Activated CD8-positive, alpha-beta memory T cell treated with anti-CD3 and anti-CD28 coated beads, Interleukin-2, amount 50 U/mL, for 4 hours (primary cell): ENCODE results near the gene TANC1.
"Not testable (repeated sequence)": the region's sequence is repeated elsewhere in the genome, so short reads cannot be mapped to it uniquely, and the experiment has no call there.

ENCODE experiments used
- DNase-seq: peaks from one replicate; pipeline ENCODE4 v3.0.0-alpha.2; 2020

TANC1 gene

DNA sequence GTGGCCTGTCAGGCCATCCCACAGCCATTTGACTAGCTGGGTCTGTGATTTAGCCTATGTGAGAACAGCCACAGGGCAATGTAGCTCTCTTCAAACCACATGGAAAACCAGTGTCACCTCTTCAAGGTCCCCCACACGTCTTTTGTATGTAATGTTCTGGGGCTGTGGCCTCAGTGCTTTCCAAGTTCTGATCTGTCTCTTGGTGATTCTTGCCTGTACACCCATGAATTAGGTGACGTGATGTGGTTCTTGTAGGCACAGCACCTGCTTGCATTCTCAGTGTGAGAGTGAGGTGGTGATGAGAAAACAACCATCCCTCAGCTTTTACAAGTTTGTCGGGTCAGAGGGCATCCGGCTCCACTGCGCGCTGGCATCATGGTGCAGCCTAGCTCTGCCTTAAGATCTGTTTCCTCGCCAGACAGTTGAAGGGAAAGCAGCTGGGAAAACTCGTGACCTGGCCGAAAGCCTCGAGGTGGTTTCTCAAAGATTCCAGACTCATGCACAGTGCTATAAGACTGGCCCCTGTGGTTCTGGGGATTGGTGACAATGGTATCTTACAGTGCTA is 125.8 kb downstream of the TANC1 start:
- DNase-seq, result no peak

- DNase-seq, result no peak
Observed at GRCh38 chr2:159095813-159096212, 127.4 kb downstream of the TANC1 start.

DNA sequence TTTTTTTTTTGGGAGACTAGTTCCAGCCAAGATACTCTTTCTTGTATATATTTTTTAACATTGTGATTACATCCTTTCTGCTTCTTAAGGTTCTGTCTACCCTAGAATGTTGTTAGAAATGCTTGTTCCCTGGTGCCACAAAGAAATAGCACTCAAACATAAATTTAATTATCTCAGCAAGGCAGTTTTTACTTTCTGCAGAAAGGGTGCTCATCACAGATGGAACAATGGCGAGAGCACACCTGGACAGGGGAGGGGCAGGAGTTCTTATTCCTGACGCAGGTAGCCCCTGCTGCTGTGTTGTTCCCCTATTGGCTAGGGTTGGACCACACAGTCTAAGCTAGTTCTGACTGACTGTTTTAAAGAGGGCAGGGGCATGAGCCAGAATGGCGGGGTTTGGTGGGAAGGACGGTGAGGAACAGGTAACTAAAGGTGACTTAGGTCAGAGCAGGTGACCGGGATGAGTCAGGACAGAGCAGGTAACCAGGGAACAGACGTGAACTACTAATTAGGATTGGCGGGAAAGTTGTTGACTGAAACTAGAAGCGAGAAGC is 127.9 kb downstream of the TANC1 start:
- DNase-seq, result not testable (repeated sequence)

DNA sequence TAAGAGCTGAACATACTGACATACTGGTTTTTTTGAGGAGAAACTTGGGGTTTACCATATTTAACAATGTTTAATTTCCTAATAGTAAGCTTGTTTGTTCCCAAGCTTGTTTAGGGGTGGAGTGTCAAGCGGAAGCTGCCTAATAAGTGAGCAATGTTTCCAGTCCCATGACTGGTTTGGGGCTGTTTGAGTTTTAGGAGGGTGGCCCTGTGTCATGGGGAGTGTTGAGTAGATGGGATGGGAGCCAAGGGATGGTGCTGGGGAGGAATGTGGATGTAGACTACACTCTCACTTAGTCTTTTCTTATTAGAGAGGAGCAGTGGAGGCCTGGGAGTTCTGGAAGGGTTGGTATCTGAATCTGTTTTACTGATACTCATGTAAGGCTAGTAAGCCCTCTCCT is 128.5 kb downstream of the TANC1 start:
- no peak for DNase-seq

GRCh38 chr2:159098361-159098760 is 129.9 kb downstream of the TANC1 start:
- DNase-seq, result no peak

GRCh38 chr2:159098921-159099411 is 130.5 kb downstream of the TANC1 start:
- DNase-seq, result no peak

- DNase-seq, result no peak
Observed at GRCh38 chr2:159101755-159102489, 133.5 kb downstream of the TANC1 start.

DNA sequence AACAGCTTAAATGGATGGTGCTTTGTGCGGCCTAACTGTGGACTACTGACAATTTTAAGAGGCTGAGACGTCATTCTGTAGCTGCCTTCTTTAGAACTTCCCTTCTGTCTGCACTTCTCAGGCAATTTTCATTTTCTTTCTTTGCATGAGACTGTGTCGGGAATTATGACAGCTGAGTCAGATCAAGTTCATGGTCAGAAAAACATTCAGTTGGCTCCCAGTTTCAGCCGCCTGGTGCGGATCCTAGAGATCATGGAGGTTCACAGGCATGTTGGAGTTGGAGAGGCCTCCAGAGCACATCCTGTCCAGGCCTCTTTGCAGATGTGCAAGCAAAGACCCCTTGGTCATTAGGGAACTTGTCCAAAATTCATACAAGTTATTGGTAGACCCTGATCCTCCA is 135.0 kb downstream of the TANC1 start:
- no peak for DNase-seq

DNA sequence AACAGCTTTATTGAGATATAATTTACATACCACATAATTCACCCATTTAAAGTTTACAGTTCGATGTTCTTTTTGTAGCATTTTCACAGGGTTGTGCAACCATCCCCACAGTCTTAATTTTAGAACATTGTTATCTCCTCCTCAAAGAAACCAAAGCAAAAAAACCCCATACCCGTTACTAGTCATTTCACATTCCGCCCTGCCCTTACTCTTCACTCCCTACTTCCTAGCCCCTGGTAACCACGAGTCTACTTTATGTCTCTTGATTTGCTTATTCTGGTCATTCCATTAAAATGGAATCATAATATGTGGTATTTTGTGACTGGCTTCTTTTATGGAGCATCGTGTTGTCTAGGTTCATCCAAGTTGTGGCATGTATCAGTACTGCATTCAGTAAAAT is 137.7 kb downstream of the TANC1 start:
- DNase-seq, result no peak

- no peak for DNase-seq
Observed at GRCh38 chr2:159108181-159108893, 139.9 kb downstream of the TANC1 start.

DNA sequence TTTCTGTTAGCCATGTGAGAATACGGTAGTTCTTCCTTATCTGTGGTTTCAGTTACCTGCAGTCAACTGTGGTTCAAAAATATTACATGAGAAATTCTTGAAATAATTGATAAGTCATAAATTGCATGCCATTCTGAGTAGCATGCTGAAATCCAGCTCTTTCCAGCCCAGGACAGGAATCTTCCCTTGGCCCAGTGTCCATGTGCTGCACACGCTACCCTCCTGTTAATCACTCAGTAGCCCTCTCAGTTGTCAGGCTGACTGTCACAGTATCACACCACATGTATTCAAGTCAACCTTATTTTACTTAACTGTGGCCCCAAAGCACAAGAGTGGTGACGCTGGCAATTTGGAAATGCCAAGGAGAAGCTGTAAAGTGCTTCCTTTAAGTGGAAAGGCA is 141.1 kb downstream of the TANC1 start:
- DNase-seq, result no peak

DNA sequence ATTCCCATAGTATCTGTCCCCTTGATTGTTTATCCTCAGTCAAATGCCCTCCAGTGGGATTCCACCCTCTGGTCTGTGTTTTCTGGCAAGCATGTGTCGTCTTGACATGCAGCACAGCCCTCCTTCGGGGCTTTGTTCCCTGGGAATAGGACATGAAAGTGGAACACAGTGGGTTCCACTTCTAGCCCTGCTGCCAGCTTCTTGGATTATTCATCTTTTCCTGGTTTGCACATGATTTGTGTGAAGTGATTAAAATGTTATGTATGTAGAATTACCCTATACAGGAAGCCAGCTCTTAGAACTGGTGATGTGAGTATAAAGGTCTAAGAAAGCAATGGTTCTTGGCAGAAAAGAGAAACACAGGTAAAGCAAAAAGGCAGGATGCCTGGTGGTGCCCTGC is 142.3 kb downstream of the TANC1 start:
- no peak for DNase-seq

- no peak for DNase-seq
Observed at GRCh38 chr2:159111346-159111927, 143.0 kb downstream of the TANC1 start.

- no peak for DNase-seq
Observed at GRCh38 chr2:159114835-159115234, 146.4 kb downstream of the TANC1 start.

DNA sequence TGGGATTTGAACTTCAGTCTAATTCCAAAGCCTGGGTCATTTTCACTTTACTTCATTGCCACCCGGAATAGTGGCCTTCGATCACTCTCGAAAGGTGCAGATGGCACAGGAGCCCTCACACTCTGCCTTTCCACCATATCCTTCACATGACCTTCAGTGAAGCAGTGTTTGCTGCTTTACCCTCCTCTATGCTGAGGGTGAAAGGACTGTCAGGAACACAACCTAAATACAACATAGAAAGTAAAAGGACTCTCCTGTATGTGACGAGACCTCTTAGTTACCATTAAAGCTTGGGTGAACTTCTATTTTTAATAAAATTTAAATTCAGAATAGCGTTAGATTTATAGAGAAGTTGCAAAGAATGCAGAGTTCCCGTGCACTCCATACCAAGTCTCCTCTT is 148.5 kb downstream of the TANC1 start:
- DNase-seq, result no peak

GRCh38 chr2:159117658-159118057 is 149.2 kb downstream of the TANC1 start:
- DNase-seq, result no peak

- peak; percentile 80 for DNase-seq
Observed at GRCh38 chr2:159118115-159118858, 149.8 kb downstream of the TANC1 start.

- DNase-seq, result no peak
Observed at GRCh38 chr2:159118859-159119500, 150.5 kb downstream of the TANC1 start.

DNA sequence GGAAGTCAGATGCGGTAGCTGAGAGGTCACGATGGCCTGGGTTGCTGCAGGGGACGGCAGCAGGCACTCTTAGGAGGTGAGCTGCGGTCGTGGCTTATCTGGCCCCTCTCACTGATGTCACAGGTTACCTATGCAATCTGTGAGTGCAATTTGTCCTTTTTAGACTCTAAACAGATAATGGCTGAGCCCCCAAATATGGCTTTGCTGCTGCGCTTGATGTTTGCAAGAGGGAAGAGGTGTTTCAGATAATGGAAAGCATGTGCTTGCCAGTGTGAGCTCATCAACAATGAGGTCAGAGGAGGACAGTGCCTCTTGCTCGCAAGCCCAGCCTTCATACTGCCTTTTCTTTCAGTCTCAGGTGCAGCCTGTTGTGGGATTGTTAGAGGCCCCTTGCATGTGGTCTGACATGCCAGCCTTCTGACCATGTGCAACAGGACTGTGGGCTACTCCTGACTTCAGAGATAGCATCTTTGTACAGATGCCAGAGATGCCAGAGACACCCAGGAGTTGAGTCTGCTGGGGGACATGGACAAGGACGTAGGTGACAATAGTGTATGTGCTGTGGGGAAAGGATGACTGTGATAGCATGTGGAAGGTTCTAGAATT is 151.3 kb downstream of the TANC1 start:
- DNase-seq, result no peak

DNA sequence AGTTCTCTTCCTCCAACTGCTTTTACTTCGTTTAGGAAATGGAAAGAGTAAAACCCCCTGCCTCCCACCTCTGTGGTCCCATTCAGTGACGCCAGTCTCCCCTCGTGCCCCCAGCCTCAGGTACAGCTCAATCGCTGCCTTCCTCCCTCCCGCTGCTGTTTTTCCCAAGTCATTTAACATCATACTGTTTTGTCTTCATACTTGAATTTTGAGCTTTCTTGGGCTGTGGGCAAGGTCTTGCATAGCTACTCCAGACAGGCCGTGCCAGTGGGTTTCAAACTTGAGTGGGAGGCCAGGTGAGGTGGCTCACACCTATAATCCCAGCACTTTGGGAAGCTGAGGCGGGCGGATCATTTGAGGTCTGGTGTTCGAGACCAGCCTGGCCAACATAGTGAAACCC is 155.3 kb downstream of the TANC1 start:
- no peak for DNase-seq

DNA sequence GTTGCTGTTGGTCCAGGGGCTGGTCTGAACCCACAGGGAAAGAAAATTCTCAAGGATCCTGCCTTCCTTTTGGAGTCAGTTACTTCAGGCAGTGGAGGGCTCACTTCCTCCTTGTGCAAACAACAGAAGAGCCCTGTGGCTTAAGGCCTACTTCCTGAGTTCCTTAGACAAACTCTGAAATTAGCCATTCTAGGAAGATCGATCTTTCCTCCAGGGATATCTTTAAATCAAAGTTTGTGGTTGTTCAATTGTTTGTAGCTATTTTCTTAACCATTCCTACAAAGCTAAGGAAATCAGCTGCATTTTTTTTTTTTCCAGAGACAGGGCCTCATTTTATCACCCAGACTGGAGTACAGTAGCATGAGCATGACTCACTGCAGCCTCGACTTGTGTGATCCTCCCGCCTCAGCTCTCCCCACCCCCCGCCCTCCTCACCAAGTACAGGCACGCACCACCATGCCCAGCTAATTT is 156.0 kb downstream of the TANC1 start:
- peak; percentile 28 for DNase-seq
